Measurements from ENCODE around the gene TMEM132D. TPM values are rescaled to one million over a fixed set of nuclear protein-coding genes. Genes with fewer than 3 reads are reported as not detected.

The TMEM132D gene
- total and polyA plus RNA-seq, 2 of the 8 experiments (the other 6 are each of a cell fraction or from before 2014, with no cell fraction given) = 3.5 to 10.1 TPM

GRCh38 chr12:129911428-129912049 is 7.7 kb upstream of the TMEM132D start:
- no peak overlapping the region for H3K18ac ChIP-seq (ENCODE audit: extremely low read depth, low read length)
- DNase-seq (ENCODE audit: low read depth in 1 of 2, low spot score in 2 of 2) (peak in 1 of 2 experiments; percentile 77), FAIRE-seq (peak; percentile 89)
- H2BK20ac ChIP-seq (ENCODE audit: low read length) = no peak overlapping the region
- 10% methylated on average over 8 of the region's 8 CpGs; no CpG with 5 or more reads in 1 of the 2 experiments for WGBS, 2 experiments (ENCODE audit: extremely low coverage in 1 of 2, insufficient coverage in 1 of 2, insufficient read length in 1 of 2, insufficient replicate concordance in 2 of 2, low coverage in 1 of 2, low lambda C conversion rate in 2 of 2, missing lambda C conversion rate in 1 of 2)
- no peak overlapping the region for H4K91ac ChIP-seq (replicated peaks; ENCODE audit: insufficient read length, low read length)
- no peak overlapping the region for H2AK5ac ChIP-seq (ENCODE audit: low read depth, low read length)
- H3K27ac ChIP-seq (ENCODE audit: low read depth, low read length) = no peak overlapping the region
- no peaks in the 10 kb centered on the region for H3K23me2 ChIP-seq (ENCODE audit: low read depth, low read length)
- H2BK120ac ChIP-seq (replicated peaks; ENCODE audit: low read depth, low read length) = no peak overlapping the region
- no peaks in the 10 kb centered on the region for H3K36me3 ChIP-seq (ENCODE audit: control insufficient read depth in 2 of 4, insufficient read depth in 4 of 4, low read length in 3 of 4)
- H3K56ac ChIP-seq (replicated peaks; ENCODE audit: insufficient read length, low read depth, low read length) = no peak overlapping the region
- H2BK15ac ChIP-seq (ENCODE audit: low read length) = no peak overlapping the region
- no peak overlapping the region for H2BK5ac ChIP-seq (ENCODE audit: low read depth, low read length)
- peaks cover 0 to 6% (median 6%) of the 10 kb centered on the region in 4 experiments; a peak in 5 of 7 replicates for H3K27me3 ChIP-seq (replicated peaks in 1 of 4; ENCODE audit: control insufficient read depth in 3 of 4, extremely low read depth in 1 of 4, insufficient read depth in 3 of 4, low read length in 3 of 4)
- H2BK12ac ChIP-seq (ENCODE audit: low read depth, low read length) = no peak overlapping the region
- no peak overlapping the region for H3K4me2 ChIP-seq (ENCODE audit: insufficient read depth in 1 of 2, low read depth in 2 of 2, low read length in 2 of 2)
- no peak overlapping the region for H3K4me3 ChIP-seq (ENCODE audit: extremely low read depth in 1 of 4, insufficient read depth in 2 of 4, low read depth in 3 of 4, low read length in 4 of 4)
- H4K5ac ChIP-seq (ENCODE audit: insufficient read length, low read depth, low read length) = no peak overlapping the region
- CTCF ChIA-PET (ENCODE audit: partially characterized antibody) = interaction anchor here (0.6 to 3.5 kb wide), 50 partner anchors 12 to 1130 kb away, joined by 3 to 20 read pairs (median 3); no protein-coding TSS in a partner anchor
- POLR2A ChIA-PET (ENCODE audit: partially characterized antibody) = interaction anchor here (0.5 to 1.2 kb wide), 3 partner anchors 16 to 372 kb away, joined by 3 to 4 read pairs (median 3); no protein-coding TSS in a partner anchor
- H3K23ac ChIP-seq (ENCODE audit: insufficient read length) = no peak overlapping the region
- no peaks in the 10 kb centered on the region for H3K79me1 ChIP-seq (ENCODE audit: low read depth, low read length)
- H2AFZ ChIP-seq (ENCODE audit: low read length) = no peak overlapping the region
- H3K79me2 ChIP-seq (ENCODE audit: control insufficient read depth in 1 of 2, insufficient read depth in 2 of 2, low read length in 2 of 2) = no peaks in the 10 kb centered on the region
- H3K4ac ChIP-seq (replicated peaks; ENCODE audit: insufficient read length, low read depth, low read length) = no peak overlapping the region
- peaks cover 0 to 4% of the 10 kb centered on the region in 2 experiments; a peak in 1 of 4 replicates for H3K9me3 ChIP-seq (ENCODE audit: insufficient read depth in 2 of 2, low read depth in 1 of 2, low read length in 1 of 2)
- no peaks in the 10 kb centered on the region for H4K20me1 ChIP-seq (replicated peaks in 1 of 2; ENCODE audit: control insufficient read depth in 1 of 2, insufficient read depth in 2 of 2, low read length in 2 of 2)
- no peak overlapping the region for H4K8ac ChIP-seq (ENCODE audit: extremely low read depth, insufficient read depth, low read length)
- 0 out of 7 replicates have a peak, but pooled peaks cover 0 to 3% (median 0%) of the 10 kb centered on the region in 4 experiments for H3K4me1 ChIP-seq (replicated peaks in 1 of 4; ENCODE audit: control insufficient read depth in 3 of 4, insufficient read depth in 4 of 4, low read length in 3 of 4)
- H3K9ac ChIP-seq (replicated peaks in 1 of 4; ENCODE audit: extremely low read depth in 1 of 4, low read depth in 3 of 4, low read length in 3 of 4) = no peak overlapping the region
- H3K14ac ChIP-seq (ENCODE audit: insufficient read length) = no peak overlapping the region
- TF ChIP-seq, protein P1, sequence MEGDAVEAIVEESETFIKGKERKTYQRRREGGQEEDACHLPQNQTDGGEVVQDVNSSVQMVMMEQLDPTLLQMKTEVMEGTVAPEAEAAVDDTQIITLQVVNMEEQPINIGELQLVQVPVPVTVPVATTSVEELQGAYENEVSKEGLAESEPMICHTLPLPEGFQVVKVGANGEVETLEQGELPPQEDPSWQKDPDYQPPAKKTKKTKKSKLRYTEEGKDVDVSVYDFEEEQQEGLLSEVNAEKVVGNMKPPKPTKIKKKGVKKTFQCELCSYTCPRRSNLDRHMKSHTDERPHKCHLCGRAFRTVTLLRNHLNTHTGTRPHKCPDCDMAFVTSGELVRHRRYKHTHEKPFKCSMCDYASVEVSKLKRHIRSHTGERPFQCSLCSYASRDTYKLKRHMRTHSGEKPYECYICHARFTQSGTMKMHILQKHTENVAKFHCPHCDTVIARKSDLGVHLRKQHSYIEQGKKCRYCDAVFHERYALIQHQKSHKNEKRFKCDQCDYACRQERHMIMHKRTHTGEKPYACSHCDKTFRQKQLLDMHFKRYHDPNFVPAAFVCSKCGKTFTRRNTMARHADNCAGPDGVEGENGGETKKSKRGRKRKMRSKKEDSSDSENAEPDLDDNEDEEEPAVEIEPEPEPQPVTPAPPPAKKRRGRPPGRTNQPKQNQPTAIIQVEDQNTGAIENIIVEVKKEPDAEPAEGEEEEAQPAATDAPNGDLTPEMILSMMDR (IDR thresholded peaks at IDR 0.05; ENCODE audit: control extremely low read depth in 1 of 3, insufficient read depth in 1 of 3, low read depth in 1 of 3, low read length in 3 of 3) = peak; percentile 92 to 94 (median 92)
- TF ChIP-seq SP4 (IDR thresholded peaks at IDR 0.05; ENCODE audit: low read length) (no peak), HDAC6 (IDR thresholded peaks at IDR 0.05; ENCODE audit: low read depth, low read length) (no peak), HDAC2 (IDR thresholded peaks at IDR 0.05; ENCODE audit: borderline replicate concordance in 1 of 2, low read depth in 2 of 2, low read length in 2 of 2) (no peak), POLR2AphosphoS5 (IDR thresholded peaks at IDR 0.05; ENCODE audit: low read depth, low read length) (no peak), CREB1 (IDR thresholded peaks at IDR 0.05) (no peak), RXRA (IDR thresholded peaks at IDR 0.05; ENCODE audit: insufficient read depth, low read depth, low read length) (no peak), POU5F1 (IDR thresholded peaks at IDR 0.05; ENCODE audit: low read depth, low read length) (no peak), SUZ12 (IDR thresholded peaks at IDR 0.05; ENCODE audit: low read length) (no peak), GTF2F1 (IDR thresholded peaks at IDR 0.05; ENCODE audit: borderline replicate concordance, low read depth, low read length) (no peak), SP1 (IDR thresholded peaks at IDR 0.05; ENCODE audit: low read depth, low read length) (no peak)

Data from H1 (cell line).